ENCODE data around the gene RHEB. TPM values are rescaled to one million over a fixed set of nuclear protein-coding genes. Genes with fewer than 3 reads are reported as not detected.

RHEB gene
- total and polyA plus RNA-seq, 8 donors, result 18.5 to 141 (median 84.2) TPM

DNA sequence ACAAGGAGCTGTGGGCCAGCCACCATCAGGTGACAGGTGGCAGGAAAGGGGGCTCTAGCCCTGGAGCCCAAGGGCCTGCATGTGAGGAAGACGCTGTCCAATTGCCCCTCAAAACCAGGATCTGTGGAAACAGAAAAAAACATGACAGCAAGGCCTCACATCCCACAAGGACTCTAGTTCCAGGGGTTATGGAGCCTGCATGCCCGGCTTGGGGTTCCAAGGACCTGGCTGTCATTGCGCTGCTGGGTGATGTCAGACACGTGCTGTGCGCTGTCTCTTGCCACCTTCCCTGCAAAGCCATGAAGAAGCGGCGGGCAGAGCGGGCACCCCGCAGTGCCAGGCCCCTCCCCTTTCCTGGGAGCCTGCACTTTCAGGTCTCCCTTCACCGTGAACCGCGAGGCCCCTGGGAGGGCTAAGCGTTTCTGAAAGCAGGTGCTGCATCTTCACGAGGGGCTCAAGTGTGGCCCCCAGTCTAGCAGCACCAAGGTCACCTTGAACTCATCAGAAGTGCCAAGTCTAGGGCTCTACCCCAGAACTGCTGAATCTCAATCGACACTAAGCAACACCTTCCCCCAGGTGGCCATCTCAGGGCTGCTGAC is 64.7 kb downstream of the RHEB start:
- no peaks in the 10 kb centered on the region for H3K9me3 ChIP-seq
- no peak for DNase-seq
- H3K36me3 ChIP-seq, result no peaks in the 10 kb centered on the region
- H3K4me3 ChIP-seq, result no peak overlapping the region
- peaks cover 9 to 11% (median 10%) of the 10 kb centered on the region in 4 donors for H3K4me1 ChIP-seq
- H3K27me3 ChIP-seq, result peaks cover 0 to 13% (median 4%) of the 10 kb centered on the region in 3 donors
- intact Hi-C loops (cut with DNase I; ENCODE audit: low total_unique reads), result no loop called here
- 85 to 93% (median 86%) methylated on average over 13 to 15 of the region's 15 CpGs for WGBS, 5 donors
- H3K27ac ChIP-seq, result no peak overlapping the region
- TF ChIP-seq EP300 (IDR thresholded peaks at IDR 0.05) (no peak), POLR2A (IDR thresholded peaks at IDR 0.05) (no peak), POLR2AphosphoS5 (IDR thresholded peaks at IDR 0.05) (no peak)
- TF ChIP-seq, protein P1, sequence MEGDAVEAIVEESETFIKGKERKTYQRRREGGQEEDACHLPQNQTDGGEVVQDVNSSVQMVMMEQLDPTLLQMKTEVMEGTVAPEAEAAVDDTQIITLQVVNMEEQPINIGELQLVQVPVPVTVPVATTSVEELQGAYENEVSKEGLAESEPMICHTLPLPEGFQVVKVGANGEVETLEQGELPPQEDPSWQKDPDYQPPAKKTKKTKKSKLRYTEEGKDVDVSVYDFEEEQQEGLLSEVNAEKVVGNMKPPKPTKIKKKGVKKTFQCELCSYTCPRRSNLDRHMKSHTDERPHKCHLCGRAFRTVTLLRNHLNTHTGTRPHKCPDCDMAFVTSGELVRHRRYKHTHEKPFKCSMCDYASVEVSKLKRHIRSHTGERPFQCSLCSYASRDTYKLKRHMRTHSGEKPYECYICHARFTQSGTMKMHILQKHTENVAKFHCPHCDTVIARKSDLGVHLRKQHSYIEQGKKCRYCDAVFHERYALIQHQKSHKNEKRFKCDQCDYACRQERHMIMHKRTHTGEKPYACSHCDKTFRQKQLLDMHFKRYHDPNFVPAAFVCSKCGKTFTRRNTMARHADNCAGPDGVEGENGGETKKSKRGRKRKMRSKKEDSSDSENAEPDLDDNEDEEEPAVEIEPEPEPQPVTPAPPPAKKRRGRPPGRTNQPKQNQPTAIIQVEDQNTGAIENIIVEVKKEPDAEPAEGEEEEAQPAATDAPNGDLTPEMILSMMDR (IDR thresholded peaks at IDR 0.05), result no peak

- TF ChIP-seq EP300 (IDR thresholded peaks at IDR 0.05) (no peak), POLR2A (IDR thresholded peaks at IDR 0.05) (no peak), POLR2AphosphoS5 (IDR thresholded peaks at IDR 0.05) (no peak)
- TF ChIP-seq, protein P1 (IDR thresholded peaks at IDR 0.05), result no peak
- no peaks in the 10 kb centered on the region for H3K9me3 ChIP-seq
- H3K27ac ChIP-seq, result no peak overlapping the region
- H3K4me1 ChIP-seq, result peaks cover 1 to 4% (median 3%) of the 10 kb centered on the region in 4 donors
- H3K4me3 ChIP-seq, result no peak overlapping the region
- 91 to 94% (median 93%) methylated on average over 14 of the region's 14 CpGs for WGBS, 5 donors
- no peak for DNase-seq
- peaks cover 0 to 16% (median 4%) of the 10 kb centered on the region in 3 donors for H3K27me3 ChIP-seq
- intact Hi-C loops (cut with DNase I; ENCODE audit: low total_unique reads), result no loop called here
- H3K36me3 ChIP-seq, result no peaks in the 10 kb centered on the region
Measured at GRCh38 chr7:151454305-151454704, 65.4 kb downstream of the RHEB start.

- DNase-seq, result no peak
- 73 to 79% (median 75%) methylated on average over 11 to 13 of the region's 13 CpGs for WGBS, 5 donors
- intact Hi-C loops (cut with DNase I; ENCODE audit: low total_unique reads), result no loop called here
- TF ChIP-seq POLR2AphosphoS5 (IDR thresholded peaks at IDR 0.05) (no peak), EP300 (IDR thresholded peaks at IDR 0.05) (no peak), POLR2A (IDR thresholded peaks at IDR 0.05) (no peak)
- TF ChIP-seq, protein P1 (IDR thresholded peaks at IDR 0.05), result no peak
- H3K27ac ChIP-seq, result no peak overlapping the region
- H3K36me3 ChIP-seq, result no peaks in the 10 kb centered on the region
- H3K27me3 ChIP-seq, result peaks cover 0 to 17% (median 4%) of the 10 kb centered on the region in 3 donors
- no peak overlapping the region for H3K4me3 ChIP-seq
- no peaks in the 10 kb centered on the region for H3K9me3 ChIP-seq
- peaks cover 0 to 4% (median 2%) of the 10 kb centered on the region in 4 donors for H3K4me1 ChIP-seq
Measured at GRCh38 chr7:151453326-151453791, 66.3 kb downstream of the RHEB start.

DNA sequence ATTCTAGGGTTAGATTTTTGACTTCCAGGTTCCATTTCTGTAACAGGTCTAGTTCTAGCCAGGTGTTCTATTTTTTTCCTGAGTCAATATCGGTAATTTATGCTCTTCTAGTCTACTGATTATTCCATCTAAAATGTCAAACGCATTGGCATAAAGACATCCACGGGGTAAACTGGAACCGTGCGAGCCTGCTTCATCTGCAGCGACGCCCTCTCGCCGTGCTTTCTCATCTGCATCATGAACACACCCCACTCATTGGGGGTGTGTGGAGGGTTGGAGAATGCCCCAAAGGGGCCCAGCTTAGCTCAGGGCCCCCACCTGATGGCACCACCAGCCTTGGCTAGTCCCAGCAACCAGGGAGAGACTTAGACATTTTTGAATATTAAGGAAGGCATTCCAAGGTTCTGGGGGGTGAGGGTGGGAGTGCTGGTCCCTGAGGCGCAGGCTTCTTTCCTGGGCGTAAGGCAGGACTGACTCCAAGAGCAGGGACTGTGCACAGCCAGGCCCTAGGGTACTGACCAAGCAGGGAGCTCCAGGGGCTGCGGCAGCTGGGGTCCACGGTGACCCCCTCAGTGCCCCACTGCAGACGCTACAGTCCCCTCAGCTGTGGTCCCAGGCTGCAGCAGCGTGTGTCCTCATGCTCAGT is 66.9 kb downstream of the RHEB start:
- intact Hi-C loops (cut with DNase I; ENCODE audit: low total_unique reads), result no loop called here
- H3K36me3 ChIP-seq, result no peaks in the 10 kb centered on the region
- H3K4me3 ChIP-seq, result no peak overlapping the region
- H3K9me3 ChIP-seq, result no peaks in the 10 kb centered on the region
- 78 to 90% (median 83%) methylated on average over 11 to 15 of the region's 15 CpGs for WGBS, 5 donors
- peaks cover 0 to 17% (median 4%) of the 10 kb centered on the region in 3 donors for H3K27me3 ChIP-seq
- H3K27ac ChIP-seq, result no peak overlapping the region
- peaks cover 0 to 10% (median 7%) of the 10 kb centered on the region in 4 donors for H3K4me1 ChIP-seq
- DNase-seq, result no peak
- TF ChIP-seq, protein P1 (IDR thresholded peaks at IDR 0.05), result no peak
- no peak for TF ChIP-seq POLR2A (IDR thresholded peaks at IDR 0.05)
- TF ChIP-seq POLR2AphosphoS5 (IDR thresholded peaks at IDR 0.05), result no peak
- TF ChIP-seq EP300 (IDR thresholded peaks at IDR 0.05), result no peak

Data from stomach (tissue), 9 donors.